Measurements from ENCODE around the gene PATJ. TPM values are rescaled to one million over a fixed set of nuclear protein-coding genes. Genes with fewer than 3 reads are reported as not detected.
"Not testable (repeated sequence)": the region's sequence is repeated elsewhere in the genome, so short reads cannot be mapped to it uniquely, and the experiment has no call there.

The PATJ gene
- polyA plus RNA-seq, 1 donor (not counting 4 experiments of a cell fraction or from before 2014, with no cell fraction given) = 28.1 TPM

- H3K4me3 ChIP-seq (ENCODE audit: control insufficient read depth in 2 of 3, extremely low read depth in 1 of 3, insufficient read depth in 2 of 3, low read depth in 1 of 3, low read length in 3 of 3) = no peak overlapping the region
- H3K9me1 ChIP-seq (ENCODE audit: control insufficient read depth, extremely low read depth, insufficient read depth, low read length) = no peaks in the 10 kb centered on the region
- no peaks in the 10 kb centered on the region for H3K9me3 ChIP-seq (ENCODE audit: control insufficient read depth, low read depth, low read length)
- dilution Hi-C loops (cut with MboI; ENCODE audit: extremely low pct_ligation_motif_present, low sequenced_read_pairs) = no loop called here
- FAIRE-seq (no peak), DNase-seq (ENCODE audit: low read depth, low spot score) (no peak)
- no peak overlapping the region for H3K4me2 ChIP-seq (ENCODE audit: control insufficient read depth, extremely low read depth, insufficient read depth, low read depth, low read length)
- H3K79me2 ChIP-seq (ENCODE audit: control insufficient read depth, insufficient read depth, low read length) = no peaks in the 10 kb centered on the region
- no peak overlapping the region for H2AFZ ChIP-seq (ENCODE audit: control insufficient read depth, low read length)
- no peaks in the 10 kb centered on the region for H3K27me3 ChIP-seq (ENCODE audit: control insufficient read depth, extremely low read depth, insufficient read depth, low read length)
- no peak overlapping the region for H3K9ac ChIP-seq (ENCODE audit: control insufficient read depth, extremely low read depth, insufficient read depth, low read length)
- peaks cover 7 to 15% of the 10 kb centered on the region in 2 experiments for H3K36me3 ChIP-seq (ENCODE audit: control insufficient read depth in 2 of 2, extremely low read depth in 1 of 2, insufficient read depth in 2 of 2, low read length in 2 of 2)
- no peaks in the 10 kb centered on the region for H4K20me1 ChIP-seq (ENCODE audit: control insufficient read depth, extremely low read depth, insufficient read depth, low read length)
- H3K4me1 ChIP-seq (ENCODE audit: control insufficient read depth, extremely low read depth, insufficient read depth, low read length) = no peaks in the 10 kb centered on the region
- TF ChIP-seq CTCF (optimal IDR thresholded peaks at IDR 0.05 in 1 of 3, IDR thresholded peaks at IDR 0.05 in 1 of 3, conservative IDR thresholded peaks at IDR 0.05 in 1 of 3; ENCODE audit: extremely low read depth in 1 of 3, insufficient read depth in 2 of 3, low read length in 3 of 3) = no peak
- H3K27ac ChIP-seq (ENCODE audit: control insufficient read depth, insufficient read depth, low read length) = no peak overlapping the region
These were observed 146.5 kb downstream of the PATJ start for GRCh38 chr1:61888808-61889207.

- DNase-seq (ENCODE audit: low read depth, low spot score); FAIRE-seq; H3K4me1 ChIP-seq (ENCODE audit: control insufficient read depth, extremely low read depth, insufficient read depth, low read length); H3K4me2 ChIP-seq (ENCODE audit: control insufficient read depth, extremely low read depth, insufficient read depth, low read depth, low read length); H3K9me1 ChIP-seq (ENCODE audit: control insufficient read depth, extremely low read depth, insufficient read depth, low read length); H2AFZ ChIP-seq (ENCODE audit: control insufficient read depth, low read length); H3K79me2 ChIP-seq (ENCODE audit: control insufficient read depth, insufficient read depth, low read length); dilution Hi-C loops (cut with MboI; ENCODE audit: extremely low pct_ligation_motif_present, low sequenced_read_pairs); H3K9ac ChIP-seq (ENCODE audit: control insufficient read depth, extremely low read depth, insufficient read depth, low read length); H3K4me3 ChIP-seq (ENCODE audit: control insufficient read depth in 2 of 3, extremely low read depth in 1 of 3, insufficient read depth in 2 of 3, low read depth in 1 of 3, low read length in 3 of 3); H3K9me3 ChIP-seq (ENCODE audit: control insufficient read depth, low read depth, low read length); H4K20me1 ChIP-seq (ENCODE audit: control insufficient read depth, extremely low read depth, insufficient read depth, low read length); H3K27me3 ChIP-seq (ENCODE audit: control insufficient read depth, extremely low read depth, insufficient read depth, low read length); H3K27ac ChIP-seq (ENCODE audit: control insufficient read depth, insufficient read depth, low read length): not testable (repeated sequence)
- H3K36me3 ChIP-seq (ENCODE audit: control insufficient read depth in 2 of 2, extremely low read depth in 1 of 2, insufficient read depth in 2 of 2, low read length in 2 of 2) = peaks cover 4 to 12% of the 10 kb centered on the region in 2 experiments
These were observed 148.2 kb downstream of the PATJ start for GRCh38 chr1:61890435-61890834.

GRCh38 chr1:61892977-61893376 is 150.7 kb downstream of the PATJ start:
- H3K4me3 ChIP-seq (ENCODE audit: control insufficient read depth in 2 of 3, extremely low read depth in 1 of 3, insufficient read depth in 2 of 3, low read depth in 1 of 3, low read length in 3 of 3) = no peak overlapping the region
- no peak overlapping the region for H3K9ac ChIP-seq (ENCODE audit: control insufficient read depth, extremely low read depth, insufficient read depth, low read length)
- DNase-seq (ENCODE audit: low read depth, low spot score) (no peak), FAIRE-seq (no peak)
- dilution Hi-C loops (cut with MboI; ENCODE audit: extremely low pct_ligation_motif_present, low sequenced_read_pairs) = no loop called here
- TF ChIP-seq EZH2 (IDR thresholded peaks at IDR 0.05; ENCODE audit: low read length) = no peak
- no peak for TF ChIP-seq CTCF (optimal IDR thresholded peaks at IDR 0.05 in 1 of 3, IDR thresholded peaks at IDR 0.05 in 1 of 3, conservative IDR thresholded peaks at IDR 0.05 in 1 of 3; ENCODE audit: extremely low read depth in 1 of 3, insufficient read depth in 2 of 3, low read length in 3 of 3)
- peaks cover 0 to 9% of the 10 kb centered on the region in 2 experiments for H3K36me3 ChIP-seq (ENCODE audit: control insufficient read depth in 2 of 2, extremely low read depth in 1 of 2, insufficient read depth in 2 of 2, low read length in 2 of 2)
- H2AFZ ChIP-seq (ENCODE audit: control insufficient read depth, low read length) = no peak overlapping the region
- H3K4me2 ChIP-seq (ENCODE audit: control insufficient read depth, extremely low read depth, insufficient read depth, low read depth, low read length) = no peak overlapping the region
- no peaks in the 10 kb centered on the region for H4K20me1 ChIP-seq (ENCODE audit: control insufficient read depth, extremely low read depth, insufficient read depth, low read length)
- H3K27ac ChIP-seq (ENCODE audit: control insufficient read depth, insufficient read depth, low read length) = no peak overlapping the region
- no peaks in the 10 kb centered on the region for H3K9me3 ChIP-seq (ENCODE audit: control insufficient read depth, low read depth, low read length)
- H3K9me1 ChIP-seq (ENCODE audit: control insufficient read depth, extremely low read depth, insufficient read depth, low read length) = no peaks in the 10 kb centered on the region
- H3K4me1 ChIP-seq (ENCODE audit: control insufficient read depth, extremely low read depth, insufficient read depth, low read length) = no peaks in the 10 kb centered on the region
- H3K27me3 ChIP-seq (ENCODE audit: control insufficient read depth, extremely low read depth, insufficient read depth, low read length) = no peaks in the 10 kb centered on the region
- no peaks in the 10 kb centered on the region for H3K79me2 ChIP-seq (ENCODE audit: control insufficient read depth, insufficient read depth, low read length)

DNA sequence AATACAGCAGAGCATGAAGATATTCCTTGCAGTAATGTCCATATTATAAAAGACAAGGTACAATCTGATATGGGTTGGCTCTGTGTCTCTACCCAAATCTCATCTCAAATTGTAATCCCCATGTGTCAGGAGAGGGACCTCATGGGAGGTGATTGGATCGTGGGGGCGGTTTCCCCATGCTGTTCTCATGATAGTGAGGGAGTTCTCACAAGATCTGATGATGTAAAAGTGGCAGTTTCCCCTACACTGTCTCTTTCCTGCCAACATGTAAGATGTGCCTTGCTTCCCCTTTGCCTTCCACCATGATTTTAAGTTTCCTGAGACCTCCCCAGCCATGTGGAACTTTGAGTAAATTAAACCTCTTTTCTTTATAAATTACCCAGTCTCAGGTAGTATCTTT is 152.0 kb downstream of the PATJ start:
- H3K9me1 ChIP-seq (ENCODE audit: control insufficient read depth, extremely low read depth, insufficient read depth, low read length); H4K20me1 ChIP-seq (ENCODE audit: control insufficient read depth, extremely low read depth, insufficient read depth, low read length); H3K4me2 ChIP-seq (ENCODE audit: control insufficient read depth, extremely low read depth, insufficient read depth, low read depth, low read length); H3K9ac ChIP-seq (ENCODE audit: control insufficient read depth, extremely low read depth, insufficient read depth, low read length); H3K27me3 ChIP-seq (ENCODE audit: control insufficient read depth, extremely low read depth, insufficient read depth, low read length); H2AFZ ChIP-seq (ENCODE audit: control insufficient read depth, low read length); FAIRE-seq; H3K79me2 ChIP-seq (ENCODE audit: control insufficient read depth, insufficient read depth, low read length); dilution Hi-C loops (cut with MboI; ENCODE audit: extremely low pct_ligation_motif_present, low sequenced_read_pairs); H3K4me1 ChIP-seq (ENCODE audit: control insufficient read depth, extremely low read depth, insufficient read depth, low read length); DNase-seq (ENCODE audit: low read depth, low spot score); H3K27ac ChIP-seq (ENCODE audit: control insufficient read depth, insufficient read depth, low read length); H3K9me3 ChIP-seq (ENCODE audit: control insufficient read depth, low read depth, low read length); H3K4me3 ChIP-seq (ENCODE audit: control insufficient read depth in 2 of 3, extremely low read depth in 1 of 3, insufficient read depth in 2 of 3, low read depth in 1 of 3, low read length in 3 of 3); H3K36me3 ChIP-seq (ENCODE audit: control insufficient read depth in 2 of 2, extremely low read depth in 1 of 2, insufficient read depth in 2 of 2, low read length in 2 of 2): not testable (repeated sequence)

Measured in keratinocyte (primary cell).